Measurements from ENCODE around the gene MAGT1. TPM values are rescaled to one million over a fixed set of nuclear protein-coding genes. Genes with fewer than 3 reads are reported as not detected.

Gene MAGT1
- total and polyA plus RNA-seq, 2 experiments from 2014 or later = 50.5 to 58.9 TPM

GRCh38 chrX:77820091-77820727 lies 75.0 kb downstream of the MAGT1 start:
- H2AFZ ChIP-seq = no peak overlapping the region
- H3F3A ChIP-seq (ENCODE audit: insufficient read depth) = no peaks in the 10 kb centered on the region
- H3K4me1 ChIP-seq (ENCODE audit: insufficient read depth) = no peaks in the 10 kb centered on the region
- TF ChIP-seq EZH2phosphoT487 (IDR thresholded peaks at IDR 0.05; ENCODE audit: insufficient read depth, low read depth) (no peak), EZH2 (IDR thresholded peaks at IDR 0.05; ENCODE audit: insufficient read depth, poor library complexity, severe bottlenecking) (no peak)
- H3K4me2 ChIP-seq (ENCODE audit: unreplicated experiment) = no peak overlapping the region
- H3K9me3 ChIP-seq (ENCODE audit: low read depth) = no peaks in the 10 kb centered on the region
- in situ Hi-C loops (cut with MboI) = no loop called here
- H3K27ac ChIP-seq = no peak overlapping the region
- H3K36me3 ChIP-seq (ENCODE audit: low read depth) = no peaks in the 10 kb centered on the region
- no peak overlapping the region for H3K4me3 ChIP-seq
- no peak overlapping the region for H3K9ac ChIP-seq
- no peaks in the 10 kb centered on the region for H4K20me1 ChIP-seq (ENCODE audit: insufficient read depth)
- H3K79me2 ChIP-seq (ENCODE audit: insufficient read depth) = no peaks in the 10 kb centered on the region
- 56 to 76% methylated on average over 6 to 9 of the region's 9 CpGs for WGBS, 2 experiments (ENCODE audit: low coverage in 1 of 2, low lambda C conversion rate in 2 of 2, missing lambda C conversion rate in 2 of 2)
- DNase-seq = no peak
- no peaks in the 10 kb centered on the region for H3K27me3 ChIP-seq (replicated peaks; ENCODE audit: insufficient read depth)
- no peaks in the 10 kb centered on the region for H3K9me2 ChIP-seq (ENCODE audit: insufficient read depth)

DNA sequence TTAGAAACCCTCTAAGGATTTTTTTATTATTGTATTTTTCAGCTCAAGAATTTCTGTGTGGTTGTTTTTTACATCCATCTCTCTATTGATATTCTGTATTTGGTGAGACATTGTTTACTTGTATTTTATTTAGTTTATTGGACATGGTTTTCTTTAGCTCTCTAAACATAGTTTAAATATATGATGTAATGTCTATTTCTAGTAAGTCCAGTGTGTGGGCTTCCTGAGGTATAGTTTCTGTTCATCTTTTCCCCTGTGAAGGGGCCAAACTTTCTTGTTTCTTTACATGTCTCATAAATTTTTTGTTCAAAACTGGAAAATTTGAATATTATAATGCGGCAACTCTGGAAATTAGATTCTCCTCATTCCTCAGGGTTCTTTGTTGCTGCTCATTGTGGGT lies 81.0 kb downstream of the MAGT1 start:
- Histone ChIP-seq H3K36me3 (ENCODE audit: low read depth) (no peaks in the 10 kb centered on the region), H3K4me3 (no peak overlapping the region), H3K27ac (no peak overlapping the region), H3K4me1 (ENCODE audit: insufficient read depth) (no peaks in the 10 kb centered on the region), H3K9ac (no peak overlapping the region), H2AFZ (no peak overlapping the region), H3K4me2 (ENCODE audit: unreplicated experiment) (no peak overlapping the region), H3K79me2 (ENCODE audit: insufficient read depth) (no peaks in the 10 kb centered on the region), H4K20me1 (ENCODE audit: insufficient read depth) (no peaks in the 10 kb centered on the region), H3F3A (ENCODE audit: insufficient read depth) (no peaks in the 10 kb centered on the region), H3K27me3 (replicated peaks; ENCODE audit: insufficient read depth) (no peaks in the 10 kb centered on the region), H3K9me3 (ENCODE audit: low read depth) (no peaks in the 10 kb centered on the region), H3K9me2 (ENCODE audit: insufficient read depth) (no peaks in the 10 kb centered on the region)
- DNase-seq = no peak
- TF ChIP-seq EZH2phosphoT487 (IDR thresholded peaks at IDR 0.05; ENCODE audit: insufficient read depth, low read depth) (no peak), EZH2 (IDR thresholded peaks at IDR 0.05; ENCODE audit: insufficient read depth, poor library complexity, severe bottlenecking) (no peak)
- 100% methylated on average over 1 of the region's 1 CpG for WGBS, 2 experiments (ENCODE audit: low coverage in 1 of 2, low lambda C conversion rate in 2 of 2, missing lambda C conversion rate in 2 of 2)
- in situ Hi-C loops (cut with MboI) = no loop called here

GRCh38 chrX:77802201-77802600 lies 93.0 kb downstream of the MAGT1 start:
- TF ChIP-seq EZH2 (IDR thresholded peaks at IDR 0.05; ENCODE audit: insufficient read depth, poor library complexity, severe bottlenecking) = no peak
- TF ChIP-seq EZH2phosphoT487 (IDR thresholded peaks at IDR 0.05; ENCODE audit: insufficient read depth, low read depth) = no peak
- Histone ChIP-seq H3K27ac (no peak overlapping the region), H3K9me2 (ENCODE audit: insufficient read depth) (no peaks in the 10 kb centered on the region), H3K4me1 (ENCODE audit: insufficient read depth) (no peaks in the 10 kb centered on the region), H2AFZ (no peak overlapping the region), H3K36me3 (ENCODE audit: low read depth) (no peaks in the 10 kb centered on the region), H3K4me3 (no peak overlapping the region), H3K27me3 (replicated peaks; ENCODE audit: insufficient read depth) (no peaks in the 10 kb centered on the region), H4K20me1 (ENCODE audit: insufficient read depth) (no peaks in the 10 kb centered on the region), H3K4me2 (ENCODE audit: unreplicated experiment) (no peak overlapping the region), H3F3A (ENCODE audit: insufficient read depth) (no peaks in the 10 kb centered on the region), H3K9me3 (ENCODE audit: low read depth) (no peaks in the 10 kb centered on the region), H3K79me2 (ENCODE audit: insufficient read depth) (no peaks in the 10 kb centered on the region), H3K9ac (no peak overlapping the region)
- DNase-seq = no peak
- in situ Hi-C loops (cut with MboI) = no loop called here
- 0% methylated on average over 1 of the region's 1 CpG for WGBS, 2 experiments (ENCODE audit: low coverage in 1 of 2, low lambda C conversion rate in 2 of 2, missing lambda C conversion rate in 2 of 2)

DNA sequence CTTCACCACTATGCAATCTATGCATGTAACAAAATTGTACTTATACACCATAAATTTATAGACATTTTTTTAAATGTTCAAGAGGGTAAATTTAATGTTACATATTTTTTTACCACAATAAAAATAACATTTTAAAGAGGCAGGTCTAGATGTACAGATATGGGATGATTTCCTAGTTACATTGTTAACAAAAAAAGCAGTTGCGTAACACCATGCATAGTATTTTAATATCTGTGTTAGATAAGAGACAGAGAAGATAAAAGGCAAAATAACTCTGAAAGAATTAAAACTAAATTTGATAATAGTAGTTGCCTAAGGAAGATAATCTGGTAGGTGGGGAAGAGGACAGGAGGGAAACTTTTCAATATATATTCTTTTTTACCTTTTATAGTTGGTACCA lies 100.1 kb downstream of the MAGT1 start:
- H3K9me3 ChIP-seq (ENCODE audit: low read depth) = no peaks in the 10 kb centered on the region
- no peak overlapping the region for H2AFZ ChIP-seq
- H3K4me2 ChIP-seq (ENCODE audit: unreplicated experiment) = no peak overlapping the region
- no peaks in the 10 kb centered on the region for H3F3A ChIP-seq (ENCODE audit: insufficient read depth)
- H3K9ac ChIP-seq = no peak overlapping the region
- no peaks in the 10 kb centered on the region for H4K20me1 ChIP-seq (ENCODE audit: insufficient read depth)
- no peaks in the 10 kb centered on the region for H3K4me1 ChIP-seq (ENCODE audit: insufficient read depth)
- H3K27ac ChIP-seq = no peak overlapping the region
- no peaks in the 10 kb centered on the region for H3K9me2 ChIP-seq (ENCODE audit: insufficient read depth)
- H3K36me3 ChIP-seq (ENCODE audit: low read depth) = no peaks in the 10 kb centered on the region
- H3K27me3 ChIP-seq (replicated peaks; ENCODE audit: insufficient read depth) = no peaks in the 10 kb centered on the region
- TF ChIP-seq EZH2 (IDR thresholded peaks at IDR 0.05; ENCODE audit: insufficient read depth, poor library complexity, severe bottlenecking) = no peak
- TF ChIP-seq EZH2phosphoT487 (IDR thresholded peaks at IDR 0.05; ENCODE audit: insufficient read depth, low read depth) = no peak
- in situ Hi-C loops (cut with MboI) = no loop called here
- no peak for DNase-seq
- 92 to 100% methylated on average over 1 of the region's 1 CpG for WGBS, 2 experiments (ENCODE audit: low coverage in 1 of 2, low lambda C conversion rate in 2 of 2, missing lambda C conversion rate in 2 of 2)
- no peak overlapping the region for H3K4me3 ChIP-seq
- H3K79me2 ChIP-seq (ENCODE audit: insufficient read depth) = no peaks in the 10 kb centered on the region

DNA sequence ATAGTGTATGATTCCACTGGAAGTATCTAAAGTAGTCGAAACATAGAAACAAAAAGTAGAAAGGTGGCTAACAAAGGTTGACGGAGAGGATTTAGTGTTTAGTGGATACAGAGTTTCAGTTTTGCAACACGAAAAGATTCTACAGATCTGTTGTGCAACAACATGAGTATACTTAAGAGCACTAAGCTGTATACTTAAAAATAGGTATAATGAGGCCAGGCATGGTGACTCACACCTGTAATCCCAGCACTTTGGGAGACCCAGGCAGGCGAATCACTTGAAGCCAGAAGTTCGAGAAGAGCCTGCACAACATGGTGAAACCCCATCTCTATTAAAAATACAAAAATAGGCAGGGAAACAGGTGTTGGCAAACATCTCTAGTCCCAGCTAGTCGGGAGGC lies 101.3 kb downstream of the MAGT1 start:
- no peak for DNase-seq
- Histone ChIP-seq H3K9me3 (ENCODE audit: low read depth) (no peaks in the 10 kb centered on the region), H3K79me2 (ENCODE audit: insufficient read depth) (no peaks in the 10 kb centered on the region), H3K9me2 (ENCODE audit: insufficient read depth) (no peaks in the 10 kb centered on the region), H3K4me1 (ENCODE audit: insufficient read depth) (no peaks in the 10 kb centered on the region), H3K4me3 (no peak overlapping the region), H3F3A (ENCODE audit: insufficient read depth) (no peaks in the 10 kb centered on the region), H3K36me3 (ENCODE audit: low read depth) (no peaks in the 10 kb centered on the region), H3K27me3 (replicated peaks; ENCODE audit: insufficient read depth) (no peaks in the 10 kb centered on the region), H4K20me1 (ENCODE audit: insufficient read depth) (no peaks in the 10 kb centered on the region), H2AFZ (no peak overlapping the region), H3K27ac (no peak overlapping the region), H3K4me2 (ENCODE audit: unreplicated experiment) (no peak overlapping the region), H3K9ac (no peak overlapping the region)
- TF ChIP-seq EZH2phosphoT487 (IDR thresholded peaks at IDR 0.05; ENCODE audit: insufficient read depth, low read depth) (no peak), EZH2 (IDR thresholded peaks at IDR 0.05; ENCODE audit: insufficient read depth, poor library complexity, severe bottlenecking) (no peak)
- in situ Hi-C loops (cut with MboI) = no loop called here
- WGBS, 2 experiments (ENCODE audit: low coverage in 1 of 2, low lambda C conversion rate in 2 of 2, missing lambda C conversion rate in 2 of 2) = 83 to 94% methylated on average over 6 of the region's 6 CpGs
